GM12878 (cell line): ENCODE data around the gene CHN2. TPM values are rescaled to one million over a fixed set of nuclear protein-coding genes. Genes with fewer than 3 reads are reported as not detected.

Source experiments
- CREB1 ChIP-seq: IDR thresholded peaks from 2 replicates; pipeline ENCODE4 v1.6.1; 2012; ENCODE audit warnings: low read depth, mild to moderate bottlenecking, inconsistent platforms
- E4F1 ChIP-seq: fragments of 450-650 bp; IDR thresholded peaks from 2 replicates; pipeline ENCODE4 v1.6.1; 2018; ENCODE audit warnings: borderline replicate concordance, mild to moderate bottlenecking; ENCODE audit not compliant: partially characterized antibody
- HDAC6 ChIP-seq: fragments of 200-600 bp; sonication (generic); IDR thresholded peaks from one replicate; pipeline ENCODE4 v1.8.0; 2017; ENCODE audit warnings: antibody characterized with exemption; ENCODE audit not compliant: unreplicated experiment
- NRF1 ChIP-seq: conservative IDR thresholded peaks from 2 replicates; pipeline ENCODE4 v1.6.1; 2011; ENCODE audit warnings: mild to moderate bottlenecking, low read depth, low read length, improper control_type of control experiment
- POLR2AphosphoS2 ChIP-seq: IDR thresholded peaks from 2 replicates; pipeline ENCODE4 v1.6.1; 2011; ENCODE audit warnings: low read depth, mild to moderate bottlenecking, low read length, improper control_type of control experiment, moderate library complexity
- REST ChIP-seq: IDR thresholded peaks from 2 replicates; pipeline ENCODE4 v1.6.1; 2012; ENCODE audit warnings: mild to moderate bottlenecking, low read depth, low read length
- WRNIP1 ChIP-seq: IDR thresholded peaks from 2 replicates; pipeline ENCODE4 v1.6.1; 2011; ENCODE audit warnings: low read depth, low read length, improper control_type of control experiment, borderline replicate concordance
- polyA plus RNA-seq, 11 experiments: library from polyadenylated mRNA; depleted of rRNA in 4 of 11; unstranded in 6 of 11; stranded (reverse) in 5 of 11; fragments of >200 nt; fragmentation: Nextera tagmentation in 4 of 11; fragmentation: Illumina TruSeq in 1 of 11; extraction: Ambion mirVana in 4 of 11; extraction: Trizol in 1 of 11; gene quantifications; 1 replicate in 1 of 11; 2 replicates in 10 of 11; pipeline versions ENCODE4 v1.2.1 to v1.2.3, GENCODE V29; 2011 to 2016; ENCODE audit warnings: inconsistent platforms in 2 of 11, missing spikeins in 2 of 11, low read depth in 1 of 11
- total RNA-seq, 4 experiments: library from RNA; depleted of rRNA in 3 of 4; stranded (reverse); fragments of >200 nt in 3 of 4; fragmentation: Illumina TruSeq in 1 of 4; extraction: Trizol in 1 of 4; gene quantifications; 2 replicates each; pipeline versions ENCODE4 v1.2.1 to v1.2.3, GENCODE V29; 2013 to 2021

Gene CHN2
- total and polyA plus RNA-seq, 10 of the 15 experiments (the other 5 are each of a cell fraction or from before 2014, with no cell fraction given) = 0.11 to 3.8 (median 0.37) TPM; not detected in 2

- TF ChIP-seq REST (no peak), HDAC6 (no peak), E4F1 (no peak), NRF1 (no peak), WRNIP1 (no peak), POLR2AphosphoS2 (no peak), CREB1 (no peak)
Measured at GRCh38 chr7:29495653-29496052, 301.1 kb downstream of the CHN2 start (continued).
